DMS114 treated with DMSO at 0.1 percent for 48 hours (cell line): ENCODE results near the gene CCDC73.
A peak's percentile ranks its signal among the peaks of the same experiment; 100 is the strongest.
"Not testable (repeated sequence)": the region's sequence is repeated elsewhere in the genome, so short reads cannot be mapped to it uniquely, and the experiment has no call there.

Source experiments
- DNase-seq: peaks from one replicate; lab custom pipeline; 2025; ENCODE audit not compliant: unreplicated experiment; lab: John Stamatoyannopoulos, UW

CCDC73 gene

DNA sequence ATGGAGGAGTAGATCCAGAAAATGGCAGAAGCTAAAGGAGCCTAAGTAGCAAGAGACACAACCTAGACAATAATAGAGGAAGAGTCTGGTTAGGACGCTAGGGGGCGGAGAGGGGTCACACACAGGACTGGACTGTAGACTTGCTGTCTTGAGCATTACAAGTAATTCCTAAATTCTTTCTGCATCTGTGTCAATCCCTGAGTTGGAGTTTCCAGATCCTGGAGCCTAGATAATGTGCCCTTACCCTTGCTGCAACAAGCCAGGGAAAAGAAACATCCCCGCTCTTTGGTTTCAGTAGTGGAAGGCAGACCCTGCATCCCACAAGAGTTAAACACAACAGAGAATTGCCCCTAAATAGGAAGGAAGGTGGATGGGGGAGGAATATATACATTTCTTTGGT is 14.9 kb upstream of the CCDC73 start:
- peak; percentile 43 for DNase-seq

GRCh38 chr11:32796425-32796824 is 2.0 kb upstream of the CCDC73 start:
- DNase-seq, result no peak

GRCh38 chr11:32792948-32793475 is 1.4 kb downstream of the CCDC73 start:
- DNase-seq, result peak; percentile 26

DNA sequence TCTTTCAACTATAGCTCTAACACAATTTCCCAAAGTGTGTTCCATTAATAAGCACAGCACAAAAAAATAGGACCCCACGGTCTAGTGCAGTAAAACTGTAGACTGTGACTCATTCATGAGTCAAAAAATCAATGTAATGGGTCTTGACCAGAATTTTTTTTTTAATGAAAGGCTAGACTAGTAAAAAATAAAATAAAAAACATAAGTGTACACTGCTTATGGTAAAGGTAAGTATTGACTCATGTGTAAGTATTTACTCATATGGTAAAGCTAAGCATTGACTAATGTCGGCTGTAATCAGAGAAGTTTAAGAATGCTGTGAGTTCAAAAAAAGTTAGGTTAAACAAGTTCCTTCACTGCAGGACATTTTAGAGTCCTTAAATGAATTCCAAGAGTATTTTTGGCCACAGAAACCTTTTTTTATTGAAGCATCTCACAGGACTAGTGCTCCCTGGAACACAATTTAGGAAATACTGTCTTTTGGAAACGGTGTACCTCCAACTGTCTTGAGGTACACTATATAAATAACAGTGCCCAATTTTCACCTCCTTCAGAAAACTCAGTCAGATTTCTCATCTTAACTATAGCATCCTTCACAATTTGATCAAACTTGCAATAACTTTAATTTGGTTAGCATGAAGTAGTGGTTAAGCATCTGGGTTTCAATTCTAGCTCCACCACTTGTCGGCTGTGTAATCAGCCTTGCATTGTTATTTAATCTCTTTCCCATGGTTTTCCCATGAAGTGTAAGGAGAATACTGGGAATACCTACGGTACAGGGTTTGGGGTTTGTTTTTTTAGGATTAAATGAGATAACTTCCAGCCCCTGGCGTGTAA is 2.1 kb downstream of the CCDC73 start:
- DNase-seq, result no peak

GRCh38 chr11:32790916-32791315 is 3.5 kb downstream of the CCDC73 start:
- DNase-seq, result no peak

DNA sequence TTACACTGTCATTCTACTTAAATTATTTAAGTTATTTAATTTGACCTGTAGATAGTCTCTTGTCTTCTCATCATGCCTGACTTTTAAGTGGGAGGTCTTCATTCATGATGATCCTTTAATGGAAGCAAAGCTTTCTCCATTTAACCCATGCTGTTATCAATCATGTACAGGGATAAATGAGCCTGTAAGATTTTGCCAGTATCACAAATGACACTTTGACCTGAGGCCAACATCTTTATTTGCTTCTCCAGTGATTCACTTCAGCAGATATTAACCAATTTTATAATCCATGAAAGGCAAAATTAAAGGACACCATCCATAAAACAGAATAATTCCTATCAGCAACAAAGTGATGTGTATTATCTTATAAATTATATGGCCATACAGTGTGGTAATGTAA is 7.7 kb downstream of the CCDC73 start:
- no peak for DNase-seq

- DNase-seq, result no peak
Measured at GRCh38 chr11:32785262-32785661, 9.2 kb downstream of the CCDC73 start.

DNA sequence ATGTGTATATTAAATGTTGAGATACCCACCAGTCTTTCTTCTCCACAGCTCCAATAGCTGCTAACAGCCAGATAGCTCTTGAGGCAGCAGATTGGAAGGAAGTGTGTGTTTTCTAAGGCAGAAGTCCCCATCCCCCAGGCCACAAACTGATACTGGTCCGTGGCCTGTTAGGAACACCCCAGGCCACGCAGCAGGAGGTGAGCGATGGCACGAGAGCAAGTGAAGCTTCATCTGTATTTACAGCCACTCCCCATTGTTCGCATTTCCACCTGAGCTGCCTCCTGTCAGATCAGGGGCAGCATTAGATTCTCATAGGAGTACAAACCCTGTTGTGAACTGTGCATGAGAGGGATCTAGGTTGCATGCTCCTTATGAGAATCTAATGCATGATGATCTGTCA is 12.7 kb downstream of the CCDC73 start:
- no peak for DNase-seq

DNA sequence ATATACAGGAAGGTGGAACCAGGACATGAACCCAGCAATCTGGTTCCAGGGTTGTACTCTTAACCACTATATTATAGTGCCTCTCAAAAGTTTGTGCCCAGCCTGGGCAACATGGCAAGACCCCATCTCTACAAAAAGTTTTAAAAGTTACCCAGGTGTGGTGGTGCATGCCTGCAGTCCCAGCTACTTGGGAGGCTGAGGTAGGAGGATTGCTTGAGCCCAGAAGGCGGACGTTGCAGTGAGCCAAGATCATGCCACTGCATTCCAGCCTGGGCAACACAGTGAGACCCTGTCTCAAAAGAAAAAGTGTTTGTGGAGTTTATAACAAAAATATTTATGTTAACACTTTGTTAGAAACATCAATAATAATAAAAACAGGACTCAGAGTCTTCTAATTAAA is 13.6 kb downstream of the CCDC73 start:
- DNase-seq, result not testable (repeated sequence)

DNA sequence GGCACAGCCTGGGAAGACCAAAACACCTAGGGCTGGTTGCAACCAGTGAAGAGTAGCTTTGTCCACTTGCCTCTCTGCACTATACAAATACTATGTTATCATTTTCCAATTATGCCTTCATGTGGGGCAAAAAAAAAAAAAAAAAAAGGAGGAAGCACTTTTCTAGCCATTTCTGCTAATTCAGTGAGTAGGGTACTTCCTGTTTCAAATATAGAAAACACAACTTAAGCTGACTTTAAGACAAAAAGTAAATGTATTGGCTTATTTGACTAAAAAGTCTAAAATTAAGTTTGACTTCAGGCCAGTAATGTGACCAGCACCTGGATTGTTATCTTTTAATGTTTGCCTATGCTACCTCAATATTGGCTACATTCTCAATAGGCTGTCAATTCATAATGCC is 15.3 kb downstream of the CCDC73 start:
- no peak for DNase-seq

DNA sequence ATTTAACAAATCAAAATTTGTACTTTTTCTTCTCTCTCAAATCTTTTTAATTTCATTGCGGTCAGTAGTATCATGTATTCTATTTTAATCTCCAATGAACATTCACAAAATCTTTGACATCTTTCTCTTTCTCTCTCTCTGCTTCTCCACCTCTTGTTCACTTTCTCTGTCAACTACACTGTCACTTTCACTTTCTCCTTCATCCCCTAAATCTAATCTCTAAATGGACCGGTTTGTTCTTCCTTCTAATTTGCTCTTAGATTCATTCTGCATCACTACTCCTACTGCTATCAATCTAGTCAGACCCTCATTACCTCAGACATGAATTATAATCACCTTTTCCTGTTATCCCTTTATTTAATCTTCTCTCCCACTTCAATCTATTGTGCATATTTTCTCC is 18.6 kb downstream of the CCDC73 start:
- DNase-seq, result no peak

DNA sequence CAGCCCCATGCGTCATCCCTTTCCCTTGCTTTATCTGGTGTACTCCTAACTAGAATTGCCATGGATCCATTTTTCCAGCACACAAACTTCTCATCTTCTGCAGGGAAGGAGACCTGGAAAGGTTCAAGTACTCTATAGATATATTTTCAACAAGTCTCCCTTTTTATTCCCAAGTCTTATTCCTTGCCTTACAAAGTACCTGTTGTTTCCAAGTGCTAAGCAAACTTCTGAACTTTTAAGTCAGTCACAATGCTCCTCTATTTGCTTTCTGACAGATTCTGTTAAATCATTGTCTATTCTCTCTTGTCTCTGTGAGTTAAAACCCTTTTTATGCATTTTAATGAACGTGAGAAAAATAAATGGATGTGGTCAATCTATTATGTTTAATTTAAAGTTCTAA is 20.4 kb downstream of the CCDC73 start:
- no peak for DNase-seq

- no peak for DNase-seq
Measured at GRCh38 chr11:32772731-32773130, 21.7 kb downstream of the CCDC73 start.

DNA sequence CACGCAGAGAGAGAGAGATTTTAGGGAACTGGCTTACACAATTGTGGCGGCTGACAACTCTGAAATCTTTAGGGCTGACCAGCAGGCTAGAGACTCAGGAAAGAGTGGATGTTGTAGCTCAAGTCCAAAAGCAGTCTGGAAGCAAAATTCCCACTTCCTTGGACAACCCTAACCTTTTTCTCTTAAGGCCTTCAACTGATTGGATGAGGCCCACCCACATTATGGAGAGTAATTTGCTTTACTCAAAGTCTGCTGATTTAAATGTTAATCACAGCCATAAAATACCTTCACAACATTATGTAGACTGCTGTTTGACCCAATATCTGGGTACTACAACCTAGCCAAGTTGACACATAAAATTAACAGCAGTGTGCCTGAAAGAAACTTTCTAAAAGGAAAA is 32.7 kb downstream of the CCDC73 start:
- not testable (repeated sequence) for DNase-seq

DNA sequence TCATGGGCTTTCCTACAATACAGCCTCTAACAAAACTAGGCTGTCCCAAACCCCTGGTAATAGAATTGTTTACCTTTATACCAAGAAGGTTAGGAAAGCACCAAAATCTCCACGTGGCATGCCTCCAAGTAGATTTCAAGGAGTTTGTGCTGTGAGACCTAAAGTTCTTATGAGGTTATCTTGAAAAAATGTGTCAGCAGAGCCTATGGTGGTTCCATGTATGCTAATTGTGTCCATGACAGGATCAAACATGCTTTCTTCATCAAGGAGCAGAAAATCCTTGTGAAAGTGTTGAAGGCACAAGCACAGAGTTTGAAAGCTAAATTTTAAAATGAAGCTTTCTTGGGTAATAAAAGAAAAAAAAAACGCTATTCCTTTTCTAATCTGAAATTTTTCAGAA is 36.2 kb downstream of the CCDC73 start:
- DNase-seq, result no peak

DNA sequence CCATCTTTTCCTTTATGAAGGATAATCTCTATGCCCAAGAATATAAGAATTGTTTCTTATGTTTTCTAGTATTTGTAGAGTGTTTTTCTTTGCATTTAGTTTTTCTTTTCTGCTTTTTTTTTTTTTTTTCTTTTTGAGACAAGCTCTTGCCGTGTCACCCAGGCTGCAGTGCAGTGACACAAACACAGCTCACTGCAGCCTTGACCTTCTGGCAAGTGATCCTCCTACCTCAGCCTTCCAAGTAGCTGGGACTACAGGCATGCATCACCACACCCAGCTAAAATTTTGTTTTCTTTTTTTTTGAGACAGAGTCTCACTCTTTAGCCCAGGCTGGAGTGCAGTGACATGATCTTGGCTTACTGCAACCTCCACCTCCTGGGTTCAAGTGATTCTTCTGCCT is 41.3 kb downstream of the CCDC73 start:
- DNase-seq, result not testable (repeated sequence)

GRCh38 chr11:32752001-32752400 is 42.5 kb downstream of the CCDC73 start:
- DNase-seq, result no peak

- no peak for DNase-seq
Measured at GRCh38 chr11:32751381-32751780, 43.1 kb downstream of the CCDC73 start.

DNA sequence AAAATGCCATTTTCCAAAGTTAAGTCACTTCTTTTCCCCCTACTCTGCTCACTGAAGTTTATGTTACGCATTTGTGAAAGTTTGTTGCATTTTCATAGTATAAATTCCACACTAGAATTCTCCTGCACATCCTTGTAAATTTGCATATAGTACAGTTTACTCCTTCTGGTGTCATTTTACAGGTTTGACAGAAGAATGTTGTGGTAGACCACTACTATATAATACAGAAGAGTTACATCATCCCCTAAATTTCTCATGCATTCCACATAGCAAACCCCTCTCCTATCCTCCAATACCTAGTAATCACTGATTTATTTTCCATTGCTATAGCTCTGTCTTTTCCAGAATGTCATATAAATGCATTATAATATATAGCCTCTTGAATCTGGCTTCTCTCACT is 64.5 kb downstream of the CCDC73 start:
- DNase-seq, result no peak

DNA sequence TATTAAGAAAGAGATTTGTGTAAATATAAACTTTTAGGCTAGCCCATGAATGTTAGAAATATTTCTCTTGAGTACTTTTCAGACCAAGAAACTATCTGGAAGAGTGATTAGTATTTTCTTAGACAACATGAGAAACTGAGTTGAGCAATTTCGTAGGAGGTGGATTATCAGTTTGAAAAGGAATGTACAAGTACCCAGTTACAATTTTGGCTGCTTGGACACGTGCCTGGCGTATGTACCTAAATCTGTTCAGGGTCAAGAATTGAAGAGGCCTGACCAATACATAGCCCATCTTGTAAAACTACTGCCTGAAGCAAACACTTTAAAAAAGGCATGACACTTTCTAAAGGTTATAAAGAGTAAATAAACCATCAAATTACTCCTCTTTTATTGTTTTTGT is 71.1 kb downstream of the CCDC73 start:
- no peak for DNase-seq

DNA sequence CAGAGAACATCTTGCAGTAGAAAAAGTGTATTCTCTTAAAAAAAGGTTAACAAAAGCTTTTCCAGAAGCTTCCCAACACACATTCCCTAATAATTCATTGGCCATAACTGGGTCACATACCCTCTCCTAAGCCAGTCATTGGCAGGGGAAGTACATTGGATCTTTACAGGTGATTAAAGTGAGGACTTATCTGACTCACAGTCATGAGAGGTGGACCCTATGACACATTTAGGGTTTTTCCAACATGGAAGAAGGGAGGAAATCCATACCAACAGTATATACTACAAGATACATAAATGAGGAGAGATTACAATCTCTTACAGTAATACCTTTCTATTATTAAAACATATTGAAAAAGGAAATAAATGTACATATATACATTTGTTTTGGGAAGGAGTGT is 72.2 kb downstream of the CCDC73 start:
- DNase-seq, result no peak

GRCh38 chr11:32713496-32713895 is 81.0 kb downstream of the CCDC73 start:
- DNase-seq, result no peak

DNA sequence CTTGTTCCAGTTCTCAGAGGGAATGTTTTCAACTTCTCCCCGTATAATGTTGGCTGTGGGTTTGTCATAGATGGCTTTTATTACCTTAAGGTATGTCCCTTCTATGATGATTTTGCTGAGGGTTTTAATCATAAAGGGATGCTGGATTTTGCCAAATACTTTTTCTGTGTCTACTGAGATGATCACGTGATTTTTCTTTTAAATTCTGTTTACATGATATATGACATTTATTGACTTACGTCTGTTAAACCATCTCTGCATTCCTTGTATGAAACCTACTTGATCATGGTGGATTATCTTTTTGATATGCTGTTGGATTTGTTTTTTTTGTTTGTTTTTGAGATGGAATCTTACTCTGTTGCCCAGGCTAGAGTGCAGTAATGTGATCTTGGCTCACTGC is 85.5 kb downstream of the CCDC73 start:
- not testable (repeated sequence) for DNase-seq
